Heart right ventricle (tissue), 16 donors: ENCODE results near the gene SCN4B. TPM values are rescaled to one million over a fixed set of nuclear protein-coding genes. Genes with fewer than 3 reads are reported as not detected.
A peak's percentile ranks its signal among the peaks of the same experiment; 100 is the strongest.

Source experiments
- ATAC-seq, 8 donors: fragments of 200-7000 bp; cut with Tn5 transposase; one replicate each; pipeline ENCODE4 v1.9.1; 2020; ENCODE audit warnings: mild to moderate bottlenecking in 8 of 8, moderate library complexity in 8 of 8, moderate number of reproducible peaks in 1 of 8
- DNase-seq, 2 donors: peaks; one replicate each; pipeline ENCODE4 v3.0.0-alpha.2; 2020
- H3K27ac ChIP-seq, 10 donors: fragments of 200-600 bp; sonication (generic) in 2 of 10; one replicate each; pipeline versions ENCODE4 v1.5.0 to v1.8.0; 2020 to 2022; ENCODE audit warnings: mild to moderate bottlenecking in 3 of 10
- H3K27me3 ChIP-seq, 7 donors: fragments of 200-600 bp; one replicate each; pipeline ENCODE4 v1.8.0; 2021 to 2022; ENCODE audit warnings: mild to moderate bottlenecking in 2 of 7
- H3K36me3 ChIP-seq, 9 donors: fragments of 200-600 bp; sonication (generic) in 1 of 9; one replicate each; pipeline versions ENCODE4 v1.5.0 to v1.8.0; 2020 to 2022; ENCODE audit warnings: mild to moderate bottlenecking in 2 of 9
- H3K4me1 ChIP-seq, 9 donors: fragments of 200-600 bp; sonication (generic) in 1 of 9; one replicate each; pipeline versions ENCODE4 v1.5.0 to v1.8.0; 2020 to 2022; ENCODE audit warnings: mild to moderate bottlenecking in 4 of 9
- H3K4me3 ChIP-seq, 10 donors: fragments of 200-600 bp; sonication (generic) in 2 of 10; one replicate each; pipeline versions ENCODE4 v1.5.0 to v1.8.0; 2020 to 2022; ENCODE audit warnings: mild to moderate bottlenecking in 7 of 10, moderate library complexity in 2 of 10
- H3K9me3 ChIP-seq, 11 donors: fragments of 200-600 bp in 10 of 11; sonication (generic) in 2 of 11; one replicate each; pipeline versions ENCODE4 v1.5.0 to v1.8.0; 2013 to 2022; ENCODE audit warnings: mild to moderate bottlenecking in 2 of 11, control low read depth in 1 of 11, moderate library complexity in 1 of 11
- WGBS, 2 donors: extraction: QIAGEN DNeasy Blood & Tissue Kit; methylation state at CpG; one replicate each; pipeline ENCODE4 v1.1.7; 2013; ENCODE audit warnings: inconsistent platforms in 1 of 2; 5-methylcytosine and 5-hydroxymethylcytosine counted together
- intact Hi-C, 10 donors: fragments of 100-400 bp; cut with DNase I; formaldehyde crosslinking; loops; one replicate each; pipeline versions ENCODE4 v1.11.1 to v1.14.2; 2022
- polyA plus RNA-seq, 2 donors: library from polyadenylated mRNA; stranded (reverse); fragments of 200-250 nt; gene quantifications; one replicate each; pipeline ENCODE4 v1.2.3, GENCODE V29; 2013
- total RNA-seq, 10 donors: library from RNA; stranded (reverse); fragmentation: NEBNext Ultra II Directional in 3 of 10; extraction: Animal tissue kit (Norgen Biotek cat#: 25700) in 3 of 10; gene quantifications; one replicate each; pipeline versions ENCODE4 v1.2.1 to v1.2.4, GENCODE V29; 2021 to 2023
- TF ChIP-seq, protein P1 (sequence below), 9 donors: fragments of 200-600 bp; sonication (generic) in 2 of 9; IDR thresholded peaks; one replicate each; pipeline versions ENCODE4 v1.5.0 to v1.8.0; 2021 to 2022; ENCODE audit warnings: antibody characterized with exemption in 9 of 9, mild to moderate bottlenecking in 5 of 9, moderate library complexity in 1 of 9
- donor health status: Arrhythmogenic right ventricular cardiomyopathy.
- donor health status: ischemic (EF 13 %, LVEDD 7.1; RV severe dilation, severe dysfunction).
- donor health status: healthy with polysubstance abuse.
- donor health status: DM: no; HTN: yes; CAD: no.
- donor health status: DM: no; HTN: no; CAD: no.
- donor health status: ischemic (EF 25% LVEDD 6.9; RV normal size, moderate dysfunction).
- donor health status: ischemic (EF 25% LVEDD 5.7; RV mildly dilated, moderate dysfunction).
- donor health status: healthy.
- donor health status: DM: yes; HTN: yes; CAD: no.
- donor health status: Ischemic cardiomyopathy.
- donor health status: ischemic (EF 35%, LVEDD 5.7; RV mildly dilated, moderate dysfunction).
- donor health status: nonischemic (EF 11% LVEDD 7.7; RV severe dilation, severe dysfunction).
- donor health status: DM: yes; HTN: yes; CAD: no.
- donor health status: PGD.
- donor health status: ischemic (EF 29% LVEDD 5.4; RV normal size, mild dysfunction).
- donor health status: nonischemic (EF 23%, LVEDD 6.1; RV moderate dilation, normal function).

Gene SCN4B
- total and polyA plus RNA-seq, 12 donors, result 5.4 to 17.5 (median 9.2) TPM

DNA sequence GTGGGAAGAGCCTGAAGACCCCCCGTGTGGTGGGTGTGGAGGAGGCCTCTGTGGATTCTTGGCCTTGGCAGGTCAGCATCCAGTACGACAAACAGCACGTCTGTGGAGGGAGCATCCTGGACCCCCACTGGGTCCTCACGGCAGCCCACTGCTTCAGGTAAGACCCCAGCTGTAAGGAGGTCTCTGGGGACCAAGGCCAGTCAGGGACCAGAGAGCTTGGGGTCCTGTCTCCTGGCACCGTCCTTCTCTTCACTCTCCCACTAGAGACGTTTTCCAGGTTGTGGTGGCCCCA is 40.9 kb downstream of the SCN4B start:
- H3K36me3 ChIP-seq, result no peaks in the 10 kb centered on the region
- no peaks in the 10 kb centered on the region for H3K9me3 ChIP-seq
- H3K4me3 ChIP-seq, result no peak overlapping the region
- H3K27me3 ChIP-seq, result no peaks in the 10 kb centered on the region
- no peak for DNase-seq
- no peak for ATAC-seq
- TF ChIP-seq, protein P1, sequence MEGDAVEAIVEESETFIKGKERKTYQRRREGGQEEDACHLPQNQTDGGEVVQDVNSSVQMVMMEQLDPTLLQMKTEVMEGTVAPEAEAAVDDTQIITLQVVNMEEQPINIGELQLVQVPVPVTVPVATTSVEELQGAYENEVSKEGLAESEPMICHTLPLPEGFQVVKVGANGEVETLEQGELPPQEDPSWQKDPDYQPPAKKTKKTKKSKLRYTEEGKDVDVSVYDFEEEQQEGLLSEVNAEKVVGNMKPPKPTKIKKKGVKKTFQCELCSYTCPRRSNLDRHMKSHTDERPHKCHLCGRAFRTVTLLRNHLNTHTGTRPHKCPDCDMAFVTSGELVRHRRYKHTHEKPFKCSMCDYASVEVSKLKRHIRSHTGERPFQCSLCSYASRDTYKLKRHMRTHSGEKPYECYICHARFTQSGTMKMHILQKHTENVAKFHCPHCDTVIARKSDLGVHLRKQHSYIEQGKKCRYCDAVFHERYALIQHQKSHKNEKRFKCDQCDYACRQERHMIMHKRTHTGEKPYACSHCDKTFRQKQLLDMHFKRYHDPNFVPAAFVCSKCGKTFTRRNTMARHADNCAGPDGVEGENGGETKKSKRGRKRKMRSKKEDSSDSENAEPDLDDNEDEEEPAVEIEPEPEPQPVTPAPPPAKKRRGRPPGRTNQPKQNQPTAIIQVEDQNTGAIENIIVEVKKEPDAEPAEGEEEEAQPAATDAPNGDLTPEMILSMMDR (IDR thresholded peaks at IDR 0.05), result no peak
- peaks cover 0 to 14% (median 12%) of the 10 kb centered on the region in 9 donors for H3K4me1 ChIP-seq
- 85 to 92% methylated on average over 6 of the region's 6 CpGs for WGBS, 2 donors
- intact Hi-C loops, result no loop called here
- no peak overlapping the region for H3K27ac ChIP-seq

DNA sequence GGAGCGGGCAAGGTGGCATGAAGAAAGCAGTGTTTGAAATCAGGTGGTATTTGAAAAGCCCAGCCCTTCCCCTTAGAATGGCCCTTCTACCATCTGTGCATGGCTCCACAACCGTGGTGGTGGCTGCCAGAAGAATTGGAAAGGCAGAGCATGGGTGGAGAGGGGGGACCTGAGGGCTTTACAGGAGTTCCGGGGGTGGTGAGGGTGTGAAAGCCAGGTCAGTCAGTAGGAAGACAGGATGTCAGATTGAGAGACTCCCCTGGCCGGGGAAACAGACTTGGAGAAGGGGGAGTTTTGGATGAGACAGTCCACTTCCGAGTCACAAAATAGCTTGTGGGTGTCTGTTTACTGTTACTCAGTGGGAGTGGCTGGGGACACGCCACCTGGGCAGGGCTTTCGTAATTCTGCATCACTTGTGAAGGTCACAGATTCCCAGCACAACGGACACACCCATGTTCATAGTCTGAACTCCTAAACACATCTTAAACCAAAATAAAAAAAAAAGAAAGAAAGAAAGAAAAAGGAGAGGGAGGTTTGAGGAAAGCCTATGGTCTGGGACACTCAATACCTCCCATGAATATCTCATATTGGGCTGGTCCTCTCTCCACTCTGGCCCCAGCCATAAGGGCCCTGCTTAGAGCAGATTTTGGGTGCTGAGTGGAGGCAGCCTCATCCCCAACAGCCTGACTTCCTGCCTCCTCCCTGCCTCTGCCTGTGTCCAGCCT is 41.4 kb downstream of the SCN4B start:
- H3K4me1 ChIP-seq, result peaks cover 0 to 14% (median 12%) of the 10 kb centered on the region in 9 donors
- TF ChIP-seq, protein P1 (IDR thresholded peaks at IDR 0.05), result no peak
- peak in 1 of 8 donors; percentile 17 for ATAC-seq
- H3K27ac ChIP-seq, result no peak overlapping the region
- no peak overlapping the region for H3K4me3 ChIP-seq
- WGBS, 2 donors, result 67 to 77% methylated on average over 8 of the region's 8 CpGs
- DNase-seq, result no peak
- intact Hi-C loops, result no loop called here
- no peaks in the 10 kb centered on the region for H3K9me3 ChIP-seq
- H3K36me3 ChIP-seq, result no peaks in the 10 kb centered on the region
- no peaks in the 10 kb centered on the region for H3K27me3 ChIP-seq

DNA sequence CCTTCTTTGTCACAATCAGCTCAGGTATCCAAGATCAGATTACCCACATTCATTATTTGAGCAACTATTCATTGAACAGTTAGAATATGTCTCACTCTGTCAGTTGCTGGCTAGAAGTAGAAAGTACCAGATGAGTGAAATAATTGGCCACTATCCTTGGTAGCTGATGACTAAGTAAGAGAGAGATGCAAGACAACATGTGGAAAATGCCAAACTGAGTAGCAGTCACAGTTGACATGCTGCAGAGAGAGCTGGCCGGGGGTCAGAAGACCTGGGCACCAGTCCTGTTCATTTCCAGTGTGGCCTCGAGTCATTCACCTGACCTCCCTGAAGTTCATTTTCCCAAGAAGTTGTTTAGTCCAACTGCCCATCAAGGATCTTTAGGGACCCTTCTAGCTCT is 43.4 kb downstream of the SCN4B start:
- intact Hi-C loops, result no loop called here
- Histone ChIP-seq H3K27ac (peak overlapping the region in 8 of 10 donors; percentile 21 to 76 (median 52)), H3K4me3 (no peak overlapping the region), H3K27me3 (no peaks in the 10 kb centered on the region), H3K9me3 (no peaks in the 10 kb centered on the region), H3K4me1 (peaks cover 0 to 14% (median 12%) of the 10 kb centered on the region in 9 donors), H3K36me3 (no peaks in the 10 kb centered on the region)
- TF ChIP-seq, protein P1 (IDR thresholded peaks at IDR 0.05), result no peak
- DNase-seq (peak; percentile 43 to 52), ATAC-seq (peak; percentile 62 to 91 (median 80))
- WGBS, 2 donors, result 39 to 43% methylated on average over 2 of the region's 2 CpGs

DNA sequence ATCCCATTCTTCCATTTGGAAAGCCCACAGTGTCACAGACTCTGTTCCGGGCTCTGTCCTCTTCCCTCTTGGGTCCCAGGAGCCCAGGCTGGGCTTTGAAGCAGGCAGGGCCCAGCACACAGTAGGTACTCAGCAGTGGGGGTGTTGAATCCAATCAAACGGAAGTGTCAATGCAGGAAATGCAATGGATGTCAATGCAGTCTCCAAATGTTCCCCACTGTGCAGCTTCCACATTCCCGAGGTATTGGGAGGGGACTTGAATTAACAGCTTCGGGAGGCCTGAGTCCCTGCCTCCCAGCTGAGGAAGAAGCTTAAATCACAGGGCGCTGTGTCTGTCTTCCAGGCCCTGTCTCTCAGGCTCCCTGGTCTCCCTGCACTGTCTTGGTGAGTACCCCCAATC is 44.1 kb downstream of the SCN4B start:
- intact Hi-C loops, result no loop called here
- H3K27ac ChIP-seq, result peak overlapping the region in 4 of 10 donors; percentile 27 to 76 (median 63)
- 75 to 77% methylated on average over 5 of the region's 5 CpGs for WGBS, 2 donors
- ATAC-seq (no peak), DNase-seq (no peak)
- no peaks in the 10 kb centered on the region for H3K9me3 ChIP-seq
- no peak overlapping the region for H3K4me3 ChIP-seq
- H3K36me3 ChIP-seq, result no peaks in the 10 kb centered on the region
- TF ChIP-seq, protein P1 (IDR thresholded peaks at IDR 0.05), result no peak
- no peaks in the 10 kb centered on the region for H3K27me3 ChIP-seq
- H3K4me1 ChIP-seq, result peaks cover 0 to 14% (median 12%) of the 10 kb centered on the region in 9 donors
